ENCODE data around the gene CCDC88A. TPM values are rescaled to one million over a fixed set of nuclear protein-coding genes. Genes with fewer than 3 reads are reported as not detected.
A peak's percentile ranks its signal among the peaks of the same experiment; 100 is the strongest.

Gene CCDC88A
- total RNA-seq, 2 experiments from 2014 or later = 10.1 to 11.3 TPM

DNA sequence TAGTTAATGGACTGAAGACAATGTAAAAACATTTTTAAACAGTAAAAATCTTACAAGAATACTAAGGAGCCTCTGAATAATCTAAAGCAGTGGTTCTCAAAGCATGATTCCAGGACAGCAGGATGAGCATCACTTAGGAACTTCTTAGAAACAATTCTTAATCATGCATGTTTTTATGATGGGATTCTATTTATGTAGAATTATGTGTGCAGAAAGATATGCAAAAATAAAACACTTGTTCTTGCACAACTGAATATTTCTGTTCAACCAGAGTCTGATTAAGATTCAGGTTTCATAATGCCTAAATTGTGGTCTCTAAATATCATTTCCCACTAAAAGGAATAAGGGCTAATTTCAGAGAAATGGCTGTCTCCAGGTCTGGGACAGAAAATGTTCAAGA is 81.4 kb downstream of the CCDC88A start:
- no peaks in the 10 kb centered on the region for H3K36me3 Mint-ChIP-seq (ENCODE audit: low read depth)
- ChIA-PET POLR2A (no interaction called here), CTCF (no interaction called here)
- ATAC-seq (no peak), DNase-seq (no peak)
- H3K4me1 Mint-ChIP-seq = no peaks in the 10 kb centered on the region
- intact Hi-C loops (cut with DNase I, micrococcal nuclease) = no loop called here
- H3K27ac Mint-ChIP-seq = no peak overlapping the region
- no peaks in the 10 kb centered on the region for H3K27me3 Mint-ChIP-seq
- no peak overlapping the region for H3K4me3 Mint-ChIP-seq
- H3K9me3 Mint-ChIP-seq (ENCODE audit: low read depth) = no peaks in the 10 kb centered on the region

- H3K9me3 Mint-ChIP-seq (ENCODE audit: low read depth) = no peaks in the 10 kb centered on the region
- intact Hi-C loops (cut with DNase I, micrococcal nuclease) = no loop called here
- CTCF ChIA-PET = interaction anchor here (0.6 kb wide), 1 partner anchor 45 kb away, joined by 3 read pairs; no protein-coding TSS in a partner anchor
- POLR2A ChIA-PET = interaction anchor here (0.6 kb wide), 2 partner anchors 87 to 1070 kb away, joined by 3 to 4 read pairs; no protein-coding TSS in a partner anchor
- no peak for DNase-seq
- no peaks in the 10 kb centered on the region for H3K27me3 Mint-ChIP-seq
- no peaks in the 10 kb centered on the region for H3K4me1 Mint-ChIP-seq
- H3K36me3 Mint-ChIP-seq (ENCODE audit: low read depth) = peaks cover 1% of the 10 kb centered on the region
- no peak overlapping the region for H3K27ac Mint-ChIP-seq
- ATAC-seq = no peak
- no peak overlapping the region for H3K4me3 Mint-ChIP-seq
Observed at GRCh38 chr2:55334728-55335127, 84.9 kb downstream of the CCDC88A start.

GRCh38 chr2:55330541-55331297 is 88.9 kb downstream of the CCDC88A start:
- H3K27ac Mint-ChIP-seq = no peak overlapping the region
- H3K4me1 Mint-ChIP-seq = no peaks in the 10 kb centered on the region
- no peak overlapping the region for H3K4me3 Mint-ChIP-seq
- H3K27me3 Mint-ChIP-seq = no peaks in the 10 kb centered on the region
- H3K9me3 Mint-ChIP-seq (ENCODE audit: low read depth) = no peaks in the 10 kb centered on the region
- DNase-seq (no peak), ATAC-seq (no peak)
- intact Hi-C loops (cut with DNase I, micrococcal nuclease) = no loop called here
- POLR2A ChIA-PET = no interaction called here
- CTCF ChIA-PET = no interaction called here
- peaks cover 3% of the 10 kb centered on the region for H3K36me3 Mint-ChIP-seq (ENCODE audit: low read depth)

DNA sequence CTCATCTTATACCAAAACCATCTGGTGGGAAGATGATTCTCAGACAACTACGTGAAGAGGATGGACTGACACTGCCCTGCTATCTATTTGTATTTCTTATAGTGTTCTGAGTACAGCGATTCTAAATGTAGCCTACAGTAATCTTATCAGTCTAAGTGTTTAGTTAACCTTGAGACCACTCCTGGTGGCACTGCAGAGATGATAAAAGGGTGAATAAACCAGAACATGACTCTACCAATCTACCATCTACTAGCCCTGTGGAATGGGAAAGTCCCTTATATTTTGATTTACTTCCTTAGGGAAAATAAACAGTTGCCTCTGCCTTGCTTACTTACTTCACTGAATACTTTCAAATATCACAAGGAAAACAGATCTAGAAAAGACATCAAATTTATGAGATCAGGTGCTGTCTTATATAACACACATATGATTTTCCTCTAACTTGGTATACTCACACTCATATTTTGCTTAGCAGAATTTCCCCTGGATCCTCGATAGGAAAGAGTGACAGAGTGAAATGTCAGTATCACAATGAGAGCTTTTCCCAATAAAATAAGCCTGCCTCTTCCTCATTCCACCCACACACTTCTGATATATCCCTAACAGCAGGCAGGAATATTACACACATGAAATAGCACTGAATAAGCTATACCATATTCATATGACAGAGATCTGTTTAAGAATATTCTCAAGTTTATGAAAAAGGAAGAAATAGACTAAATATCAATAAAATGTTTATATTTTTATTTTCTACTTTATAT is 92.0 kb downstream of the CCDC88A start:
- no peak for ATAC-seq
- POLR2A ChIA-PET = no interaction called here
- no peak for DNase-seq
- Mint-ChIP-seq H3K9me3 (ENCODE audit: low read depth) (no peaks in the 10 kb centered on the region), H3K27ac (no peak overlapping the region), H3K27me3 (no peaks in the 10 kb centered on the region), H3K36me3 (ENCODE audit: low read depth) (peaks cover 3% of the 10 kb centered on the region), H3K4me1 (no peaks in the 10 kb centered on the region), H3K4me3 (no peak overlapping the region)
- intact Hi-C loops (cut with DNase I, micrococcal nuclease) = no loop called here
- CTCF ChIA-PET = no interaction called here

DNA sequence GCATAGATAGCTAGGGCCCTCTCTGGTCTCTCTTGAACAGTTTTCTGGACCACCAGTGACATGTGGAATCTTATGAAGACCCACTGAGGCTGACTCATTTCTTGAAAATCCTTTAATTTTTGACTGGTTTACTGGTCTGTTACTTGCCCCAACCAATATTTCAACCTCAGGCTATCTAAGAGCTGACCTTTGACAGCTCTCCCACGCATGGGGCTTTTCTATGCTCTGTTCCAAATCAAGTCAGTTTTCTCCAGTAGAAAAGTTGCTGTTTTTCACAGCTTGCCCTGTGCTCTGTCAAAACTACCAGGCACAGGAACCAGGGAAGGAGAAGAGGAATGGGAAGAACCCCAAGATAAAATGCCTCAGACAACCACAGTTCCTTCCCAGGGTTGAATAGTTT is 104.7 kb downstream of the CCDC88A start:
- POLR2A ChIA-PET = no interaction called here
- Mint-ChIP-seq H3K27ac (no peak overlapping the region), H3K27me3 (no peaks in the 10 kb centered on the region), H3K36me3 (ENCODE audit: low read depth) (peaks cover 8% of the 10 kb centered on the region), H3K9me3 (ENCODE audit: low read depth) (no peaks in the 10 kb centered on the region), H3K4me3 (no peak overlapping the region), H3K4me1 (peaks cover 19% of the 10 kb centered on the region)
- CTCF ChIA-PET = interaction anchor here (0.7 to 1.6 kb wide), 5 partner anchors 9 to 30 kb away, joined by 3 to 6 read pairs (median 4); no protein-coding TSS in a partner anchor
- DNase-seq = no peak
- intact Hi-C loops (cut with DNase I, micrococcal nuclease) = loop anchor here in 1 of 2 experiments (5.0 kb wide), 2 partner anchors 277 to 1563 kb away; no protein-coding TSS in a partner anchor
- no peak for ATAC-seq

DNA sequence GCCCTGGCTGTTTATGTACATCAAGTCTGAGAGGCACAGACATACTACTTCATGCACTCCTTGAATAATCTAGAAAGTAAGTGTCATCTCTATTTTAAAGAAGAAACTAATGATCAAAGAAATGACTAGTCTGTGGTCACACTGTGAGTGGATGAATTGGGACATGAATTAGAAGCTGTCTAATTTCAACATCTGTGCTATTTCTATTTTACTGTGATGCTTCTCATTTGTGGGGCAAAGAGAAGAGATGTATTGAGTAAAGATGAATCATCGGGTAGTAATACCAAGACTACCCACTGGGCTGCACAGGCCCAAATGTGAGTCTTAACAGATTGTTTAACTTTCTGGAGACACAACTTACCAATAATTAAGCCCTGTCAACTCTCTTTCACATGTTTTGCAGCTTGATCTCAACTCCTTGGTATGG is 108.2 kb downstream of the CCDC88A start:
- H3K27ac Mint-ChIP-seq = no peak overlapping the region
- no peaks in the 10 kb centered on the region for H3K9me3 Mint-ChIP-seq (ENCODE audit: low read depth)
- H3K27me3 Mint-ChIP-seq = no peaks in the 10 kb centered on the region
- intact Hi-C loops (cut with DNase I, micrococcal nuclease) = loop anchor here (1.0 to 5.0 kb wide), 10 partner anchors 9 to 1559 kb away; partner anchors contain the start of genes CCDC88A (in 1 of the 2), CFAP36 (in 1 of the 2), CLHC1 (in 1 of the 2) and MTIF2 (in 1 of the 2)
- ATAC-seq = peak; percentile 97
- no peak overlapping the region for H3K4me3 Mint-ChIP-seq
- ChIA-PET CTCF (interaction anchor here (0.8 to 2.2 kb wide), 2 partner anchors 15 to 94 kb away, joined by 4 to 5 read pairs; no protein-coding TSS in a partner anchor), POLR2A (interaction anchor here (0.5 kb wide), 1 partner anchor 39 kb away, joined by 3 read pairs; no protein-coding TSS in a partner anchor)
- DNase-seq = peak; percentile 61
- H3K4me1 Mint-ChIP-seq = peaks cover 23% of the 10 kb centered on the region
- peaks cover 8% of the 10 kb centered on the region for H3K36me3 Mint-ChIP-seq (ENCODE audit: low read depth)

DNA sequence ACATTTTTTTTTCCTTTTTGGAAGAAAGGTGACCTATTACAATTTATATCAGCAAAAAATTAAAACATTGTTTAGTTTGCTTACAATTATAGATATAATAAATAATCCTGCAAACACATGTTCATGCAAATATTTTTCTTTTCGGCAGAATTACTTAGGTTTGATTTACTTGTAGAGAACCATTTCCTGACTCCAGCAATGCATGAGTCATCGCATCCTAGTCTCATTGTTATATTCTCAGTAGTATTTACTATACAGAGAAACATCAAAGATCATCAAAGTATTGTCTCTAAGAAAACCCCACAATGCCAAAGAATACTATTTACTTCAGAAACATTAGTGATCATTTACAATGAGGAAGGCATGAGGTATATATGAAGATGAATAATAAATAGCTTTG is 110.2 kb downstream of the CCDC88A start:
- Mint-ChIP-seq H3K27me3 (no peaks in the 10 kb centered on the region), H3K9me3 (ENCODE audit: low read depth) (no peaks in the 10 kb centered on the region), H3K27ac (no peak overlapping the region), H3K4me1 (peaks cover 23% of the 10 kb centered on the region), H3K4me3 (no peak overlapping the region), H3K36me3 (ENCODE audit: low read depth) (peaks cover 8% of the 10 kb centered on the region)
- intact Hi-C loops (cut with DNase I, micrococcal nuclease) = no loop called here
- DNase-seq (no peak), ATAC-seq (no peak)
- ChIA-PET CTCF (no interaction called here), POLR2A (no interaction called here)

GRCh38 chr2:55302241-55302640 is 117.4 kb downstream of the CCDC88A start:
- Mint-ChIP-seq H3K4me1 (peaks cover 14% of the 10 kb centered on the region), H3K27me3 (no peaks in the 10 kb centered on the region), H3K36me3 (ENCODE audit: low read depth) (peaks cover 2% of the 10 kb centered on the region), H3K4me3 (no peak overlapping the region), H3K27ac (no peak overlapping the region), H3K9me3 (ENCODE audit: low read depth) (no peaks in the 10 kb centered on the region)
- ChIA-PET POLR2A (no interaction called here), CTCF (interaction anchor here (1.2 kb wide), 1 partner anchor 17 kb away, joined by 6 read pairs; no protein-coding TSS in a partner anchor)
- DNase-seq = no peak
- ATAC-seq = peak; percentile 83
- intact Hi-C loops (cut with DNase I, micrococcal nuclease) = loop anchor here (1.0 kb wide), 1 partner anchor 9 kb away; no protein-coding TSS in a partner anchor

- intact Hi-C loops (cut with DNase I, micrococcal nuclease) = no loop called here
- DNase-seq (no peak), ATAC-seq (no peak)
- CTCF ChIA-PET = no interaction called here
- POLR2A ChIA-PET = no interaction called here
- H3K4me3 Mint-ChIP-seq = no peak overlapping the region
- H3K9me3 Mint-ChIP-seq (ENCODE audit: low read depth) = no peaks in the 10 kb centered on the region
- peaks cover 14% of the 10 kb centered on the region for H3K4me1 Mint-ChIP-seq
- H3K27ac Mint-ChIP-seq = no peak overlapping the region
- H3K27me3 Mint-ChIP-seq = no peaks in the 10 kb centered on the region
- peaks cover 2% of the 10 kb centered on the region for H3K36me3 Mint-ChIP-seq (ENCODE audit: low read depth)
Observed at GRCh38 chr2:55301277-55301676, 118.4 kb downstream of the CCDC88A start.

DNA sequence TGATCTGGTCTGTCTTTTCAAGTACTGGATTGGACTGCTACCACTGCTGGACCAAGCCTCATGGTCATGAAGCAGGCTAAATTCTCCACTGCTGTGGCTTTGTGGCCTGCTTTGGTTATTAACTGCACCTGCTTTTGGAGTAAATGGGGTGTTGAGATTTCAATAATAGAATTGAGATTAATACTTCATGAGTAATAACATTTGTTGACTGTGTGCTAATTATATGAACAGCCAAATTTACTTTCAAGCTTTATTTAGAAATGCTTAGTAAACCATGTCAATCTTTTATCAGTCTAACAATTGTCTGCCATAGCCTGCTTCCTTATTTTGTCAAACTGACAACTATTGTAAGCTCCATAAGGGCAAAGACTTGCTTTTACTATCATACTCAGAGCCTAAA is 123.3 kb downstream of the CCDC88A start:
- ATAC-seq (no peak), DNase-seq (no peak)
- POLR2A ChIA-PET = interaction anchor here (0.8 kb wide), 1 partner anchor 20 kb away, joined by 7 read pairs; no protein-coding TSS in a partner anchor
- Mint-ChIP-seq H3K36me3 (ENCODE audit: low read depth) (peaks cover 2% of the 10 kb centered on the region), H3K4me1 (peaks cover 22% of the 10 kb centered on the region), H3K9me3 (ENCODE audit: low read depth) (no peaks in the 10 kb centered on the region), H3K27me3 (no peaks in the 10 kb centered on the region), H3K4me3 (no peak overlapping the region), H3K27ac (no peak overlapping the region)
- intact Hi-C loops (cut with DNase I, micrococcal nuclease) = no loop called here
- CTCF ChIA-PET = interaction anchor here (1.7 kb wide), 1 partner anchor 16 kb away, joined by 5 read pairs; no protein-coding TSS in a partner anchor

DNA sequence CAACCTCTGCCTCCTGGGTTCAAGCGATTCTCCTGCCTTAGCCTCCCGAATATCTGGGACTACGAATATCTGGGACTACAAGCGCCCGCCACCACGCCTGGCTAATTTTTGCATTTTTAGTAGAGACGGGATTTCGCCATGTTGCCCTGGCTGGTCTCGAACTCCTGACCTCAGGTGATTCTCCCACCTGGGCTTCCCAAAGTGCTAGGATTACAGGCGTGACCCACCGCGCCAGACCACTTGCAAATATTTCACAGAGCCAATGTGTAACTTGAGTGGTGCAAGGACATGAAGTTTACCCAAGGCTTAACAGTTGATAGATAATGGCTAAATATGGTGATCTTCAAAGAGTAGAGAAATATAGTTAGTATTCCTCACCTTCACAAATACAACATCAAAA is 136.6 kb downstream of the CCDC88A start:
- DNase-seq (no peak), ATAC-seq (no peak)
- Mint-ChIP-seq H3K36me3 (ENCODE audit: low read depth) (peaks cover 2% of the 10 kb centered on the region), H3K4me3 (peak overlapping the region; percentile 86), H3K27ac (no peak overlapping the region), H3K27me3 (no peaks in the 10 kb centered on the region), H3K4me1 (peaks cover 14% of the 10 kb centered on the region), H3K9me3 (ENCODE audit: low read depth) (no peaks in the 10 kb centered on the region)
- intact Hi-C loops (cut with DNase I, micrococcal nuclease) = loop anchor here (5.0 kb wide), 4 partner anchors 134 to 726 kb away; partner anchors contain the start of genes CCDC88A (in 1 of the 2), PPP4R3B (in 1 of the 2) and RTN4 (in 1 of the 2)
- ChIA-PET CTCF (no interaction called here), POLR2A (no interaction called here)
